HL-60 (cell line): ENCODE measurements around the gene EXOSC10.

Source experiments
- DNase-seq, 2 experiments: peaks; one replicate each; pipeline ENCODE4 v3.0.0-alpha.2; 2010 to 2020; ENCODE audit warnings: low read depth in 1 of 2, low spot score in 1 of 2
- H3K27ac ChIP-seq: fragments of 250-450 bp; sonication (Bioruptor Pico); replicated peaks from 2 replicates; pipeline ENCODE4 v1.5.1; 2020; ENCODE audit warnings: mild to moderate bottlenecking, moderate library complexity
- H3K27me3 ChIP-seq: fragments of 250-450 bp; sonication (Bioruptor Pico); 2 replicates; pipeline ENCODE4 v1.5.1; 2021; ENCODE audit warnings: mild to moderate bottlenecking, moderate library complexity; ENCODE audit not compliant: insufficient read depth, poor library complexity, severe bottlenecking
- H3K4me3 ChIP-seq: replicated peaks from 2 replicates; pipeline ENCODE4 v1.5.1; 2011; ENCODE audit warnings: mild to moderate bottlenecking, control low read depth, low read length; ENCODE audit not compliant: insufficient read depth
- GABPA ChIP-seq: IDR thresholded peaks from 2 replicates; pipeline ENCODE4 v1.6.1; 2012; ENCODE audit warnings: low read depth
- POLR2AphosphoS5 ChIP-seq: IDR thresholded peaks from 2 replicates; pipeline ENCODE4 v1.6.1; 2012; ENCODE audit warnings: low read depth
- REST ChIP-seq: IDR thresholded peaks from 2 replicates; pipeline ENCODE4 v1.6.1; 2012; ENCODE audit warnings: low read depth; ENCODE audit not compliant: insufficient replicate concordance
- SPI1 ChIP-seq: IDR thresholded peaks from 2 replicates; pipeline ENCODE4 v1.6.1; 2012; ENCODE audit warnings: low read depth, mild to moderate bottlenecking, borderline replicate concordance
- TF ChIP-seq, protein P1 (sequence below): IDR thresholded peaks from one replicate; pipeline ENCODE4 v1.5.1; 2011; ENCODE audit warnings: low read length, control low read depth, inconsistent platforms; ENCODE audit not compliant: insufficient read depth

The EXOSC10 gene

DNA sequence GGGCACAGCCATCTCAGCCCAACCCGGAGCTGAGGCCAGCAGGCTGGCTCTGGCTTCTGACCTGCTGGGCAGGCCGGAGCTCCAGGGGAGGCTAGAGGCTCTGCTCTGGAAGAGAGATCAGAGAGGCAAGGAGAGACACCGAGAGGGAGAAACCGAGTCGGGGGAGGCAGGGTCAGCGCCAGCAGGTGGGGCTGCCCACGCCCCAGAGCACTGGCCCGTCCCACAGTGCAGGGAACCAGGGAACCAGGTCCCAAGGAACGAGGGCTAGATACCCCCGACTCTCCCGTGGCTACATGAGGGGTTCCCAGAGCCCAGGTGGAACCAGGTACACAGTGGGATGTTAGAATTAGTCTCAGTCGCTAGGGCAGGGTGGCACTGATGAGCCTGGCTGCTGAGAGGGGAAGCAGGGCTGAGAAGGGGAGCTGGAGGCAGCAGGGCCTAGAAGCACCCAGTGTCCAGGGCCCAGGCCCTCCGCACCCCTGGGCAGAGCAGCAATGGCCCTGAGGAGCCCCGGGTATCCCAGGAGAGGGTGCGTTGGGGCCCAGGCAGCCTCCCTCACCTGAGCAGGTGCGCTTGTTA is 54.7 kb downstream of the EXOSC10 start:
- no peaks in the 10 kb centered on the region for H3K27me3 ChIP-seq
- TF ChIP-seq, protein P1, sequence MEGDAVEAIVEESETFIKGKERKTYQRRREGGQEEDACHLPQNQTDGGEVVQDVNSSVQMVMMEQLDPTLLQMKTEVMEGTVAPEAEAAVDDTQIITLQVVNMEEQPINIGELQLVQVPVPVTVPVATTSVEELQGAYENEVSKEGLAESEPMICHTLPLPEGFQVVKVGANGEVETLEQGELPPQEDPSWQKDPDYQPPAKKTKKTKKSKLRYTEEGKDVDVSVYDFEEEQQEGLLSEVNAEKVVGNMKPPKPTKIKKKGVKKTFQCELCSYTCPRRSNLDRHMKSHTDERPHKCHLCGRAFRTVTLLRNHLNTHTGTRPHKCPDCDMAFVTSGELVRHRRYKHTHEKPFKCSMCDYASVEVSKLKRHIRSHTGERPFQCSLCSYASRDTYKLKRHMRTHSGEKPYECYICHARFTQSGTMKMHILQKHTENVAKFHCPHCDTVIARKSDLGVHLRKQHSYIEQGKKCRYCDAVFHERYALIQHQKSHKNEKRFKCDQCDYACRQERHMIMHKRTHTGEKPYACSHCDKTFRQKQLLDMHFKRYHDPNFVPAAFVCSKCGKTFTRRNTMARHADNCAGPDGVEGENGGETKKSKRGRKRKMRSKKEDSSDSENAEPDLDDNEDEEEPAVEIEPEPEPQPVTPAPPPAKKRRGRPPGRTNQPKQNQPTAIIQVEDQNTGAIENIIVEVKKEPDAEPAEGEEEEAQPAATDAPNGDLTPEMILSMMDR = no peak
- no peak for TF ChIP-seq REST
- TF ChIP-seq POLR2AphosphoS5 = no peak
- no peak for TF ChIP-seq GABPA
- no peak for TF ChIP-seq SPI1
- H3K4me3 ChIP-seq = no peak overlapping the region
- H3K27ac ChIP-seq = no peak overlapping the region
- DNase-seq = no peak

DNA sequence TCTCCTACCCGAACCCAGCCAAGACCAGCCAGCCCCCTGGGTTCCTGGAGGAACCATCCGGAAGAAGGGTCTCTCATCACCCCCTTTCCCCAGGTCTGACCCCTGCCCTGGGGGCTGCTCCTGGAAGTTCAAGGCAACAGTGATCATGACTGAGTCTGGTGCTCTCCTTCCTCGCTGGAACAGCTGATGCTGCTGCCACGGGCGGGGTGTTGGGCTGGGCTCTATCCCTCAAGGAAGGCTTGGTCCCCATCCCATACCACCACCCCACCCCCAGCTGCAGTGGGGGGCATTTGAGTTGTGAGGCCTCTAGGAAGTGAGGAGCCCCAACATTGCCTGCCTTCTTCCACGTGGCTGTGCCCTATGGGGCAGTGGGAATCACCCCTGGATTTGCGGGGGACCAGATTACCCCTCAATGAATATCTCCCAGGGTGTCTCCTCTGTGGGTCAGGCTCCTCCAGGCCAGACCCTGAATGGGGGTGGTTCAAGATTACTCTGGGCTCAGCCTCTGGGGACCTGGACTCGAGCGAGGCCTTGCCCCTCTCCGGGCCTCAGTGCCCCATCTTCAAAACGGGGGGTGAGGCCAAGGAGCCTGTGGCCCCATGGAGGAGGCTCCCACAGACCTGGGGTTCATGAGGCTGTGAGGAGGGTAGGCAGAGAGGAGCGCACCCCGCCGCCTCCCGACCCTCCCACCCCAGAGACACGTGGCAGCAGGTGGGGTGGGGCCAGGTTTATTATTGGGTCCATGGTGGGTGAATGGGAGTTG is 55.4 kb downstream of the EXOSC10 start:
- TF ChIP-seq REST (no peak), GABPA (no peak), SPI1 (no peak), POLR2AphosphoS5 (no peak)
- TF ChIP-seq, protein P1 = no peak
- no peak for DNase-seq
- no peak overlapping the region for H3K4me3 ChIP-seq
- no peak overlapping the region for H3K27ac ChIP-seq
- no peaks in the 10 kb centered on the region for H3K27me3 ChIP-seq

DNA sequence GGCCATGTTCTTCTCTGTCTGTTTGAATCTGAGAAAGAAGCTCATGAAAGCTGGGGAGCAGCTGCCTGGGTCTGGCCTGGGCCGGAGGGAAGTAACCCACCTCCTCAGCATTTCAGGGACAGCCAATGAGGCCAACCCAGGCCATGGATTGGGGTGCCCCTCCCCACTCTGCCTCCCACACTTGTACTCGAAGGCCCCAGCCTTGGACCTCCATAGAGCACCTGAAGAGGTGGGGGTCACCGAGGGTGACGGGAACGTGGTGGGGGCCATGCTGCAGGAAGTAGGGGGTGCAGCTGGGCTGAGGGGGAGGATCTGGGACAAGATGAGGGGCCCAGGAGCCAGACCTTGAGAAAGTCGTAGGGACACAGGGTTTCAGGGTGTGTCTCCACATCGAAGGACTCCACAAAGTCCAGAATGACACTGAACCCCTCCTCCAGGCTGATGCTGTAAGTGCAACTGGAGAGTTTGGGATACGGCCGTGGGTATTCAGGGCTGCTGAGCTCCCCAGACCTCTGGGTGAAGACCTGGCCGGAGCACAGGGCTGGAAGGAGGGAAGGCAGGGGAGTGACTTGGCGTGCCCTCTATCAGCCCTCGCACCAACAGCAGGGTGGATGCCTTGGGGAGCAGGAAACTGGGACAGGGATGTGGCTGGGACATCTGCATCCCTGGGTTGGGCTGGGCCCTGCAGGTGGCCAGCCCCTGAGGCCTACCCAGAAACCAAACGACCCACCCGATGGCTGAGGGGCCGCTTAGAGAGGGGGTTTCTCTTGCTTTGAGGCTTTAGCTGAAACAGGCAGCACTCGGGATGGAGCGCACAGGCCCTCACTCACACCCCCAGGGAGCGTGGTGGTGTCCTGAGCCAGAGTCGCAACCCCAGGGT is 56.4 kb downstream of the EXOSC10 start:
- TF ChIP-seq SPI1 = no peak
- TF ChIP-seq, protein P1 = no peak
- TF ChIP-seq REST = no peak
- TF ChIP-seq POLR2AphosphoS5 = no peak
- TF ChIP-seq GABPA = no peak

More for the DNA sequence above, 56.4 kb downstream of the EXOSC10 start:
- no peak overlapping the region for H3K27ac ChIP-seq
- no peaks in the 10 kb centered on the region for H3K27me3 ChIP-seq
- DNase-seq = no peak
- no peak overlapping the region for H3K4me3 ChIP-seq
